ENCODE results near the gene SHROOM4.

Gene SHROOM4

DNA sequence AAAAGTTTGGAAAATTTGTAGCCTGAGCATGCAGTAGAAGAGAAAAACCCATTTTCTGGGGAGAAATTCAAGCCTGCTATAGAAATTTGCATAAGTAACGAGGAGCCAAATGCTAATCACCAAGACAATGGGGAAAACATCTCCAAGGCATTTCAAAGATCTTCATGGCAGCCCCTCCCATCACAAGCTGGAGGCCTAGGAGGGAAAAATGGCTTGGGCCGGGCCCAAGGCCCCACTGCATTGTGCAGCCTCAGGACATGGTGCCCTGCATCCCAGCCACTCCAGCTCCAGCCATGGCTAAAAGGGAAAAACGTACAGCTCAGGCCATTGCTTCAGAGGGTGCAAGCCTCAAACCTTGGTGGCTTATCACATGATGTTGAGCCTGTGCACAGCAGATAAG lies 87.7 kb downstream of the SHROOM4 start:
- H3K4me3 ChIP-seq (ENCODE audit: low read depth, low read length): no peak overlapping the region
- TF ChIP-seq CTCF (IDR thresholded peaks at IDR 0.05; ENCODE audit: borderline replicate concordance, insufficient read depth, low read depth, low read length): no peak

- TF ChIP-seq CTCF (IDR thresholded peaks at IDR 0.05; ENCODE audit: borderline replicate concordance, insufficient read depth, low read depth, low read length): no peak
- H3K4me3 ChIP-seq (ENCODE audit: low read depth, low read length): no peak overlapping the region
These were observed 88.7 kb downstream of the SHROOM4 start for GRCh38 chrX:50725310-50725709.

DNA sequence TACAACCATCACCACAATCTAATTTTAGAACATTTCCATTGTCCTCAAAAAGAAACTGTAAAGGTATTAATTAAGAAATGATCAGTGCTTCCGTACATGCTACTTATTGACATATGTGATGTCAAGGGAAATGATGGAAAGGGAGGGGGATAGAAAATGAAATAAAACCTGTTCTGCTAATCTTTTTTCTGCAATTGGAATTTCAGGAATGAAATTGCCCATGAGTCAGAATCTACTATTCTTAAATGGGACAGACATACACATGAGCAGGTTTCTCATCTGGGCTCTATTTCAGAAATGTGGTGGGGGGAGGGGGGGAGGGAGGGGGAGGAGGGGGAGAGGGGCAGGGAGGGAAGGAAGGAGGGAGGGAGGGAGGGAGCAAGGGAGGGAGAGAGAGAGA lies 91.0 kb downstream of the SHROOM4 start:
- TF ChIP-seq CTCF (IDR thresholded peaks at IDR 0.05; ENCODE audit: borderline replicate concordance, insufficient read depth, low read depth, low read length): no peak
- no peak overlapping the region for H3K4me3 ChIP-seq (ENCODE audit: low read depth, low read length)

GRCh38 chrX:50721764-50722521 lies 92.1 kb downstream of the SHROOM4 start:
- H3K4me3 ChIP-seq (ENCODE audit: low read depth, low read length): no peak overlapping the region
- TF ChIP-seq CTCF (IDR thresholded peaks at IDR 0.05; ENCODE audit: borderline replicate concordance, insufficient read depth, low read depth, low read length): no peak

- H3K4me3 ChIP-seq (ENCODE audit: low read depth, low read length): no peak overlapping the region
- no peak for TF ChIP-seq CTCF (IDR thresholded peaks at IDR 0.05; ENCODE audit: borderline replicate concordance, insufficient read depth, low read depth, low read length)
These were observed 94.4 kb downstream of the SHROOM4 start for GRCh38 chrX:50719614-50720013.

DNA sequence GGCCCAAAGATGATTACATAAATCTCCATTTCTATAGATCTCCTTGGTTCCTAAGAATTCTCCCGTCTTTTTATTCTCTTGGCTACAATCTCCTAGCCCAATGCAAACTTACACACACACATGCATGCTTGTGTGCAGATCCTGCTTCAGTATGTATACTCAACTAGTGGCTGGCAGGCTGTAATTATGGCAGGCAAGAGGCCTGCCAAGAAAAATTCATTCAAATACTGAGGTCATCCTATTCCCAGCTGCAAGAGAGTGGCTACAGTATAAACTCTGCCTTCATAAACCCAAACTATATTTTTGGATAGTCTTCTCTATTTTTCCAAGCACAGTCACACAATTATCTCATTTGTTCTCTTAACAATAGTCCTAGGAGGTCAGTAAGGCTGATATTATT lies 95.2 kb downstream of the SHROOM4 start:
- TF ChIP-seq CTCF (IDR thresholded peaks at IDR 0.05; ENCODE audit: borderline replicate concordance, insufficient read depth, low read depth, low read length): no peak
- H3K4me3 ChIP-seq (ENCODE audit: low read depth, low read length): no peak overlapping the region

DNA sequence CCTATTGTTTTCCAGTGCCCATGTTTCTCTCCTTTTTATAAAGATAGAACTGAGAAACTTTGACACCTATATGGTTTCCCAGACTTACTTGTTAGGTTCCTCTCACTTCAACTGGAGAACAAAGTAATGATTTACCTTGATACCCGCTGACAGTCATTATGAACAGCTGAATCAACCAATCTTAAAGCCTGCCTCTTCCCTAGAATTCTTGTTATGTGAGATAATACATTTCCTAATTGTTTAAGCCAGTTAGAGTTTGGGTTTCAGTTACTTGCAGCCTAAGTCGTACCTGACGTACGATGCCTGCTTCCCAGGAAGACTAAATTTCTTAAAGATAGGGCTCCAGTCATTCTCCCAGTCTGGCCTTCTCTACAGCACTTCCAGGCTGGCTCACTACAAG lies 97.3 kb downstream of the SHROOM4 start:
- no peak for TF ChIP-seq CTCF (IDR thresholded peaks at IDR 0.05; ENCODE audit: borderline replicate concordance, insufficient read depth, low read depth, low read length)

More for the DNA sequence above, 97.3 kb downstream of the SHROOM4 start:
- no peak overlapping the region for H3K4me3 ChIP-seq (ENCODE audit: low read depth, low read length)
